22Rv1 (cell line): ENCODE results near the gene SH2D4B.

ENCODE experiments used
- ZFX ChIP-seq: fragments of 450-650 bp; IDR thresholded peaks from 2 replicates; pipeline ENCODE4 v1.6.1; 2017; ENCODE audit warnings: antibody characterized with exemption, borderline replicate concordance
- TF ChIP-seq, protein P1 (sequence below): fragments of 450-650 bp; IDR thresholded peaks from 2 replicates; pipeline ENCODE4 v1.5.1; 2017; ENCODE audit warnings: mild to moderate bottlenecking

DNA sequence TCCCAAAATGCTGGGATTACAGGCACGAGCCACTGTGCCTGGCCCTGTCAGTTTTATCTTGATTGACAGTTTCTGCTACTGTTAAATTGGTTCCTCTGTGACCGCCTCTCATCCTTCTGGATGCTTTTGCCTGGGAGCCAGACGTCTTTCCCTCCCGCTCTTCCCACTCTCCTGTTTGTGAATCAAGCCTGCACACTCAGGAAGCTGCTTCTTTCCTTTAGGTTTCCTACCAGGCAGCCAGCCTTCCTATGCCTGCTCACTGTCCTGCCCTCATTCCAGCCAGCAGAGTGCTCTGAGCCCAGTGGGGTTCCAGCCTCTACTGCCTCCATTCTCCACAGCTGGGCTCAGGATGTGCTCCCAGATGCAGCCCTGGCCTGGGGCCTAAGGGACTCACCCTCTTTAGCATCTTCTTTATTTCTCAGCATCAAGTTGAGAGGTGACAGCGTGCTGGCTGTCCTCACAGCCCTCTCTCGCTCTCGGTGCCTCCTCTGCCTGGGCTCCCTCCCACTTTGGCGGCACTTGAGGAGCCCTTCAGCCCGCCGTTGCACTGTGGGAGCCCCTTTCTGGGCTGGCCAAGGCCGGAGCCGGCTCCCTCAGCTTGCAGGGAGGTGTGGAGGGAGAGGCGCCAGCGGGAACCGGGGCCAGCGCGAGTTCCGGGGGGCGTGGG lies 5.1 kb downstream of the SH2D4B start:
- TF ChIP-seq, protein P1, sequence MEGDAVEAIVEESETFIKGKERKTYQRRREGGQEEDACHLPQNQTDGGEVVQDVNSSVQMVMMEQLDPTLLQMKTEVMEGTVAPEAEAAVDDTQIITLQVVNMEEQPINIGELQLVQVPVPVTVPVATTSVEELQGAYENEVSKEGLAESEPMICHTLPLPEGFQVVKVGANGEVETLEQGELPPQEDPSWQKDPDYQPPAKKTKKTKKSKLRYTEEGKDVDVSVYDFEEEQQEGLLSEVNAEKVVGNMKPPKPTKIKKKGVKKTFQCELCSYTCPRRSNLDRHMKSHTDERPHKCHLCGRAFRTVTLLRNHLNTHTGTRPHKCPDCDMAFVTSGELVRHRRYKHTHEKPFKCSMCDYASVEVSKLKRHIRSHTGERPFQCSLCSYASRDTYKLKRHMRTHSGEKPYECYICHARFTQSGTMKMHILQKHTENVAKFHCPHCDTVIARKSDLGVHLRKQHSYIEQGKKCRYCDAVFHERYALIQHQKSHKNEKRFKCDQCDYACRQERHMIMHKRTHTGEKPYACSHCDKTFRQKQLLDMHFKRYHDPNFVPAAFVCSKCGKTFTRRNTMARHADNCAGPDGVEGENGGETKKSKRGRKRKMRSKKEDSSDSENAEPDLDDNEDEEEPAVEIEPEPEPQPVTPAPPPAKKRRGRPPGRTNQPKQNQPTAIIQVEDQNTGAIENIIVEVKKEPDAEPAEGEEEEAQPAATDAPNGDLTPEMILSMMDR, result no peak
- no peak for TF ChIP-seq ZFX
